HEK293 (cell line): ENCODE data around the gene BTBD6.
A peak's percentile ranks its signal among the peaks of the same experiment; 100 is the strongest.

Experiments
- CTCF ChIA-PET: fragments of 350-600 bp; formaldehyde crosslinking; extraction: SDS; loops from one replicate; lab custom pipeline; 2021; ENCODE audit warnings: antibody characterized with exemption; lab: Yijun Ruan, JAX
- POLR2A ChIA-PET: fragments of 300-600 bp; formaldehyde crosslinking; extraction: SDS; loops from one replicate; lab custom pipeline; 2020; ENCODE audit warnings: antibody characterized with exemption, inconsistent platforms; lab: Yijun Ruan, JAX
- H3K27ac ChIP-seq: fragments of 200-500 bp; sonication (Bioruptor generic); 2 replicates; pipeline ENCODE4 v1.5.1; 2014; ENCODE audit warnings: low read depth, low read length, control low read depth, inconsistent platforms; ENCODE audit errors: extremely low read depth
- H3K36me3 ChIP-seq, 2 experiments: fragments of 200-500 bp in 1 of 2; sonication (Bioruptor generic) in 1 of 2; 1 replicate in 1 of 2; 2 replicates in 1 of 2; pipeline ENCODE4 v1.5.1; 2014 to 2017; ENCODE audit warnings: inconsistent platforms in 2 of 2, low read length in 2 of 2; ENCODE audit not compliant: control insufficient read depth in 2 of 2, insufficient read depth in 1 of 2
- H3K4me1 ChIP-seq: fragments of 200-500 bp; sonication (Bioruptor generic); 2 replicates; pipeline ENCODE4 v1.5.1; 2014; ENCODE audit warnings: mild to moderate bottlenecking, low read length, inconsistent platforms; ENCODE audit not compliant: control insufficient read depth, insufficient read depth
- H3K4me3 ChIP-seq: 2 replicates; pipeline ENCODE4 v1.5.1; 2011; ENCODE audit warnings: low read depth, mild to moderate bottlenecking, control low read depth, low read length, moderate library complexity
- H3K9me3 ChIP-seq: fragments of 200-500 bp; sonication (Bioruptor generic); 2 replicates; pipeline ENCODE4 v1.5.1; 2014; ENCODE audit warnings: low read depth, low read length, inconsistent platforms; ENCODE audit not compliant: control insufficient read depth, insufficient read depth
- EGR2 ChIP-seq: fragments of 450-650 bp; formaldehyde crosslinking; IDR thresholded peaks from 2 replicates; pipeline ENCODE4 v1.5.1; 2016; ENCODE audit warnings: low read depth, missing biosample characterization, missing genetic modification characterization
- GLIS1 ChIP-seq: fragments of 450-650 bp; formaldehyde crosslinking; IDR thresholded peaks from 2 replicates; pipeline ENCODE4 v1.5.1; 2016; ENCODE audit warnings: missing biosample characterization, missing genetic modification characterization
- SCRT1 ChIP-seq: fragments of 450-650 bp; formaldehyde crosslinking; IDR thresholded peaks from 2 replicates; pipeline ENCODE4 v1.5.1; 2016; ENCODE audit warnings: missing biosample characterization, missing genetic modification characterization, borderline replicate concordance
- TCF7L2 ChIP-seq: IDR thresholded peaks from 2 replicates; pipeline ENCODE4 v1.6.1; 2011; ENCODE audit warnings: low read depth, mild to moderate bottlenecking, inconsistent platforms, low read length, moderate library complexity, borderline replicate concordance
- ZBTB10 ChIP-seq: fragments of 450-650 bp; formaldehyde crosslinking; IDR thresholded peaks from 2 replicates; pipeline ENCODE4 v1.5.1; 2016; ENCODE audit warnings: missing biosample characterization, missing genetic modification characterization
- ZFHX2 ChIP-seq: fragments of 450-650 bp; formaldehyde crosslinking; conservative IDR thresholded peaks from 2 replicates; pipeline ENCODE4 v1.5.1; 2016; ENCODE audit warnings: missing biosample characterization, missing genetic modification characterization
- ZIC2 ChIP-seq: fragments of 450-650 bp; formaldehyde crosslinking; IDR thresholded peaks from 2 replicates; pipeline ENCODE4 v1.5.1; 2016; ENCODE audit warnings: missing biosample characterization, missing genetic modification characterization
- ZNF121 ChIP-seq: fragments of 450-650 bp; formaldehyde crosslinking; IDR thresholded peaks from 2 replicates; pipeline ENCODE4 v1.5.1; 2016; ENCODE audit warnings: missing biosample characterization, missing genetic modification characterization
- ZNF19 ChIP-seq: fragments of 450-650 bp; formaldehyde crosslinking; IDR thresholded peaks from 2 replicates; pipeline ENCODE4; 2016; ENCODE audit warnings: missing biosample characterization, missing genetic modification characterization, low read depth
- ZNF2 ChIP-seq: fragments of 450-650 bp; formaldehyde crosslinking; IDR thresholded peaks from 2 replicates; pipeline ENCODE4 v1.5.1; 2016; ENCODE audit warnings: missing biosample characterization, missing genetic modification characterization
- ZNF266 ChIP-seq: fragments of 450-650 bp; formaldehyde crosslinking; IDR thresholded peaks from 2 replicates; pipeline ENCODE4 v1.5.1; 2016; ENCODE audit warnings: missing biosample characterization, missing genetic modification characterization, low read depth
- ZNF366 ChIP-seq: fragments of 450-650 bp; formaldehyde crosslinking; conservative IDR thresholded peaks from 2 replicates; pipeline ENCODE4 v1.5.1; 2016; ENCODE audit warnings: missing biosample characterization, missing genetic modification characterization
- ZNF561 ChIP-seq: fragments of 450-650 bp; IDR thresholded peaks from 2 replicates; pipeline ENCODE4 v1.5.1; 2018; ENCODE audit warnings: missing biosample characterization, missing genetic modification characterization, borderline replicate concordance
- ZNF600 ChIP-seq: fragments of 450-650 bp; formaldehyde crosslinking; IDR thresholded peaks from 2 replicates; pipeline ENCODE4 v1.5.1; 2016; ENCODE audit warnings: missing biosample characterization, missing genetic modification characterization
- ZNF785 ChIP-seq: fragments of 450-650 bp; formaldehyde crosslinking; IDR thresholded peaks from 2 replicates; pipeline ENCODE4 v1.5.1; 2016; ENCODE audit warnings: missing biosample characterization, missing genetic modification characterization
- ZXDB ChIP-seq: fragments of 450-650 bp; formaldehyde crosslinking; IDR thresholded peaks from 2 replicates; pipeline ENCODE4 v1.5.1; 2016; ENCODE audit warnings: missing biosample characterization, missing genetic modification characterization
- TF ChIP-seq, protein P1 (sequence below): fragments of 450-650 bp; formaldehyde crosslinking; IDR thresholded peaks from 2 replicates; pipeline ENCODE4 v1.5.1; 2016; ENCODE audit warnings: missing biosample characterization, missing genetic modification characterization
- TF ChIP-seq, protein P2 (sequence below): fragments of 450-650 bp; formaldehyde crosslinking; IDR thresholded peaks from 2 replicates; pipeline ENCODE4 v1.5.0; 2017; ENCODE audit warnings: missing biosample characterization, missing genetic modification characterization, borderline replicate concordance
- TF ChIP-seq, protein P3 (sequence below): fragments of 450-650 bp; formaldehyde crosslinking; IDR thresholded peaks from 2 replicates; pipeline ENCODE4 v1.5.1; 2016; ENCODE audit warnings: missing biosample characterization, missing genetic modification characterization
- TF ChIP-seq, protein P4 (sequence below): fragments of 450-650 bp; formaldehyde crosslinking; IDR thresholded peaks from 2 replicates; pipeline ENCODE4 v1.5.1; 2016; ENCODE audit warnings: missing biosample characterization, missing genetic modification characterization

BTBD6 gene

DNA sequence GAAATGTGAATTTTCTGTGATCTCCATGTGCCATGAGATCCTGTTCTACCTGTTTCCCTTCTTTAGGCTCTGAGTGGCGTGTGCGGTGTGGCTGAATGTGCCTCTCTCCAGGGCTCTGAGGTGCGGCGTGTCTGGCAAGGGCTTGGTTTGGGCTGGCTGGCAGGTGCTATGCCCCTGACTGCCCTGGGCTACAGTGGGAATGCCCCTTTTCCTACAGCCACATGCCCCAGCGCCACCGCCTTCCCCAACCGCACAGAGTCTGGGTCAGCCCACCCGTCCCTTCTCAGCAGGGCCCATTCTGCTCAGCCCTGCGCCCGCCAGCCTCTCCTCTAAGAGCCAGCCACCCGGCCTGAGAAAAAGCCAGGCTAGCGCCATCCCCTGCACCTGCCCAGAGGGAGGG is 24.7 kb downstream of the BTBD6 start (continued):
- TF ChIP-seq ZNF121 (no peak), ZNF561 (no peak), ZNF366 (tag by site-specific recombination) (no peak), ZNF785 (tag by site-specific recombination) (no peak), ZXDB (tag by site-specific recombination) (no peak), ZNF2 (tag by site-specific recombination) (no peak), ZNF266 (tag by site-specific recombination) (no peak), SCRT1 (no peak), ZIC2 (tag by site-specific recombination) (no peak), ZNF600 (tag by site-specific recombination) (no peak)
- TF ChIP-seq, protein P1, sequence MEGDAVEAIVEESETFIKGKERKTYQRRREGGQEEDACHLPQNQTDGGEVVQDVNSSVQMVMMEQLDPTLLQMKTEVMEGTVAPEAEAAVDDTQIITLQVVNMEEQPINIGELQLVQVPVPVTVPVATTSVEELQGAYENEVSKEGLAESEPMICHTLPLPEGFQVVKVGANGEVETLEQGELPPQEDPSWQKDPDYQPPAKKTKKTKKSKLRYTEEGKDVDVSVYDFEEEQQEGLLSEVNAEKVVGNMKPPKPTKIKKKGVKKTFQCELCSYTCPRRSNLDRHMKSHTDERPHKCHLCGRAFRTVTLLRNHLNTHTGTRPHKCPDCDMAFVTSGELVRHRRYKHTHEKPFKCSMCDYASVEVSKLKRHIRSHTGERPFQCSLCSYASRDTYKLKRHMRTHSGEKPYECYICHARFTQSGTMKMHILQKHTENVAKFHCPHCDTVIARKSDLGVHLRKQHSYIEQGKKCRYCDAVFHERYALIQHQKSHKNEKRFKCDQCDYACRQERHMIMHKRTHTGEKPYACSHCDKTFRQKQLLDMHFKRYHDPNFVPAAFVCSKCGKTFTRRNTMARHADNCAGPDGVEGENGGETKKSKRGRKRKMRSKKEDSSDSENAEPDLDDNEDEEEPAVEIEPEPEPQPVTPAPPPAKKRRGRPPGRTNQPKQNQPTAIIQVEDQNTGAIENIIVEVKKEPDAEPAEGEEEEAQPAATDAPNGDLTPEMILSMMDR: no peak

DNA sequence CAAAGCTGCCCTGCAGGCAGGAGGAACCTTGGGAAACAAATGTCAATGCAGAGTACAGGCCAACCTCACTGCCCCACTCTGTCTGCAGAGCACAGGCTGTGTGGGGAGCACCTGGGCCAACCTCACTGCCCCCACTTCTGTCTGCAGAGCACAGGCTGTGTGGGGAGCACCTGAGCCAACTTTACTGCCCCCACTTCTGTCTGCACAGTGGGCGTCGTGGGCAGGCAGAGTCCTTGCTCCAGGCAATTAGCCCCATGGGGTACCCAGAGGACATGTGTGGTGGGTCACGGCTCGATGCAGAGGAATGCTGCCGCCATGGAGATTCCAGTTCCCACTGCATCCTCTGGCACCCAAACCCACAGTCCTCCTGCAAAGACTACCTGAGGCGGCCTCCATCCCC is 26.3 kb downstream of the BTBD6 start:
- POLR2A ChIA-PET: interaction anchor here (1.3 kb wide), 1 partner anchor 12 kb away, joined by 3 read pairs; no protein-coding TSS in a partner anchor
- TF ChIP-seq EGR2: peak; percentile 77
- peak; percentile 85 for TF ChIP-seq ZFHX2 (tag by site-specific recombination)
- TF ChIP-seq, protein P2, sequence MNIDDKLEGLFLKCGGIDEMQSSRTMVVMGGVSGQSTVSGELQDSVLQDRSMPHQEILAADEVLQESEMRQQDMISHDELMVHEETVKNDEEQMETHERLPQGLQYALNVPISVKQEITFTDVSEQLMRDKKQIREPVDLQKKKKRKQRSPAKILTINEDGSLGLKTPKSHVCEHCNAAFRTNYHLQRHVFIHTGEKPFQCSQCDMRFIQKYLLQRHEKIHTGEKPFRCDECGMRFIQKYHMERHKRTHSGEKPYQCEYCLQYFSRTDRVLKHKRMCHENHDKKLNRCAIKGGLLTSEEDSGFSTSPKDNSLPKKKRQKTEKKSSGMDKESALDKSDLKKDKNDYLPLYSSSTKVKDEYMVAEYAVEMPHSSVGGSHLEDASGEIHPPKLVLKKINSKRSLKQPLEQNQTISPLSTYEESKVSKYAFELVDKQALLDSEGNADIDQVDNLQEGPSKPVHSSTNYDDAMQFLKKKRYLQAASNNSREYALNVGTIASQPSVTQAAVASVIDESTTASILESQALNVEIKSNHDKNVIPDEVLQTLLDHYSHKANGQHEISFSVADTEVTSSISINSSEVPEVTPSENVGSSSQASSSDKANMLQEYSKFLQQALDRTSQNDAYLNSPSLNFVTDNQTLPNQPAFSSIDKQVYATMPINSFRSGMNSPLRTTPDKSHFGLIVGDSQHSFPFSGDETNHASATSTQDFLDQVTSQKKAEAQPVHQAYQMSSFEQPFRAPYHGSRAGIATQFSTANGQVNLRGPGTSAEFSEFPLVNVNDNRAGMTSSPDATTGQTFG (tag by site-specific recombination): no peak
- TF ChIP-seq TCF7L2: no peak
- no peak for TF ChIP-seq ZNF19 (tag by site-specific recombination)
- TF ChIP-seq, protein P3, sequence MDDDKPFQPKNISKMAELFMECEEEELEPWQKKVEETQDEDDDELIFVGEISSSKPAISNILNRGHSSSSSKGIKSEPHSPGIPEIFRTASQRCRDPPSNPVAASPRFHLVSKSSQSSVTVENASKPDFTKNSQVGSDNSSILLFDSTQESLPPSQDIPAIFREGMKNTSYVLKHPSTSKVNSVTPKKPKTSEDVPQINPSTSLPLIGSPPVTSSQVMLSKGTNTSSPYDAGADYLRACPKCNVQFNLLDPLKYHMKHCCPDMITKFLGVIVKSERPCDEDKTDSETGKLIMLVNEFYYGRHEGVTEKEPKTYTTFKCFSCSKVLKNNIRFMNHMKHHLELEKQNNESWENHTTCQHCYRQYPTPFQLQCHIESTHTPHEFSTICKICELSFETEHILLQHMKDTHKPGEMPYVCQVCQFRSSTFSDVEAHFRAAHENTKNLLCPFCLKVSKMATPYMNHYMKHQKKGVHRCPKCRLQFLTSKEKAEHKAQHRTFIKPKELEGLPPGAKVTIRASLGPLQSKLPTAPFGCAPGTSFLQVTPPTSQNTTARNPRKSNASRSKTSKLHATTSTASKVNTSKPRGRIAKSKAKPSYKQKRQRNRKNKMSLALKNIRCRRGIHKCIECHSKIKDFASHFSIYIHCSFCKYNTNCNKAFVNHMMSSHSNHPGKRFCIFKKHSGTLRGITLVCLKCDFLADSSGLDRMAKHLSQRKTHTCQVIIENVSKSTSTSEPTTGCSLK (tag by site-specific recombination): no peak
- TF ChIP-seq, all 188 proteins: peak for 2
- H3K9me3 ChIP-seq: no peaks in the 10 kb centered on the region
- H3K4me1 ChIP-seq: no peaks in the 10 kb centered on the region
- no peak overlapping the region for H3K27ac ChIP-seq
- CTCF ChIA-PET: no interaction called here
- H3K4me3 ChIP-seq: no peak overlapping the region
- no peaks in the 10 kb centered on the region; a peak in 1 of 3 replicates for H3K36me3 ChIP-seq

DNA sequence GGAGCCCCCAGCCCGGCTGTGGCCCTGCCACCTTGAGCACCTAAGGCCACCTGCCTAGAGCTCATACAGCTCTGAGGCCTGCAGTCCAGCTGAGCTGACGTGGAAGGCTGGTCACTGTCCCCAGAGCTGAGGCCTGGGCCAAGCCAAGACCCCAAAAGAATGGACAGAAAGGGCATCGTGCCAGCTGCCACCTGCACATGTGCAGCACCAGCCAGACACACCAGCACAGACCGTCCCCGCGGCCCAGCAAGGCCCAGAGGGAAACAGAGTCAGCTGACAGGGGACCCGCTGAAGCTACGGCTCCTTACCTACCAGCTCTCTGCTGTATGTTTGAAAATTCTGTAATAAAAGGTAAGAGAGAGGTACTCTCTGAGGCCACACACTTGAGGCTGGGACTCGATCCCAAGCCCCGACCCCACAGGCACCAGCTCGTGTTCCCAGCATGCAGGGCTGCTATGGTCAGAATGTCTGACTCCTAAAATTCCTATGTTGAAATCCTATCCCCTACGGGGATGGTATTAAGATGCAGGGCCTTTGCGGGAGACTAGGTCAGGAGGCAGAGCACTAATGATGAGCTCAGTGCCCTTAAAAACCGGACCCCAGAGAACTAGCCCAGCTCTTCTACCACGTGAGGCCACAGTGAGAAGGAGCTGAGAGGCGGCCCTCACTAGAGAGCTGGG is 27.1 kb downstream of the BTBD6 start:
- ChIA-PET POLR2A (interaction anchor here (0.7 to 1.3 kb wide), 2 partner anchors 12 to 25 kb away, joined by 3 read pairs; partner anchors contain the start of gene BRF1), CTCF (interaction anchor here (0.5 to 0.6 kb wide), 2 partner anchors 12 to 68 kb away, joined by 3 to 4 read pairs; no protein-coding TSS in a partner anchor)
- peaks cover 0 to 3% of the 10 kb centered on the region in 2 experiments; a peak in 2 of 3 replicates for H3K36me3 ChIP-seq
- TF ChIP-seq ZBTB10 (tag by site-specific recombination) (no peak), GLIS1 (tag by site-specific recombination) (peak; percentile 78)
- TF ChIP-seq, protein P4, sequence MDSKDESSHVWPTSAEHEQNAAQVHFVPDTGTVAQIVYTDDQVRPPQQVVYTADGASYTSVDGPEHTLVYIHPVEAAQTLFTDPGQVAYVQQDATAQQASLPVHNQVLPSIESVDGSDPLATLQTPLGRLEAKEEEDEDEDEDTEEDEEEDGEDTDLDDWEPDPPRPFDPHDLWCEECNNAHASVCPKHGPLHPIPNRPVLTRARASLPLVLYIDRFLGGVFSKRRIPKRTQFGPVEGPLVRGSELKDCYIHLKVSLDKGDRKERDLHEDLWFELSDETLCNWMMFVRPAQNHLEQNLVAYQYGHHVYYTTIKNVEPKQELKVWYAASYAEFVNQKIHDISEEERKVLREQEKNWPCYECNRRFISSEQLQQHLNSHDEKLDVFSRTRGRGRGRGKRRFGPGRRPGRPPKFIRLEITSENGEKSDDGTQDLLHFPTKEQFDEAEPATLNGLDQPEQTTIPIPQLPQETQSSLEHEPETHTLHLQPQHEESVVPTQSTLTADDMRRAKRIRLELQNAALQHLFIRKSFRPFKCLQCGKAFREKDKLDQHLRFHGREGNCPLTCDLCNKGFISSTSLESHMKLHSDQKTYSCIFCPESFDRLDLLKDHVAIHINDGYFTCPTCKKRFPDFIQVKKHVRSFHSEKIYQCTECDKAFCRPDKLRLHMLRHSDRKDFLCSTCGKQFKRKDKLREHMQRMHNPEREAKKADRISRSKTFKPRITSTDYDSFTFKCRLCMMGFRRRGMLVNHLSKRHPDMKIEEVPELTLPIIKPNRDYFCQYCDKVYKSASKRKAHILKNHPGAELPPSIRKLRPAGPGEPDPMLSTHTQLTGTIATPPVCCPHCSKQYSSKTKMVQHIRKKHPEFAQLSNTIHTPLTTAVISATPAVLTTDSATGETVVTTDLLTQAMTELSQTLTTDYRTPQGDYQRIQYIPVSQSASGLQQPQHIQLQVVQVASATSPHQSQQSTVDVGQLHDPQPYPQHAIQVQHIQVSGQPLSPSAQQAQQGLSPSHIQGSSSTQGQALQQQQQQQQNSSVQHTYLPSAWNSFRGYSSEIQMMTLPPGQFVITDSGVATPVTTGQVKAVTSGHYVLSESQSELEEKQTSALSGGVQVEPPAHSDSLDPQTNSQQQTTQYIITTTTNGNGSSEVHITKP (tag by site-specific recombination): no peak
- no peak overlapping the region for H3K4me3 ChIP-seq
- H3K4me1 ChIP-seq: no peaks in the 10 kb centered on the region
- peak overlapping the region; percentile 5; the same call in 1 of the 2 replicates for H3K27ac ChIP-seq
- H3K9me3 ChIP-seq: no peaks in the 10 kb centered on the region
